ENCODE results near the gene ITGAE.

ITGAE gene

DNA sequence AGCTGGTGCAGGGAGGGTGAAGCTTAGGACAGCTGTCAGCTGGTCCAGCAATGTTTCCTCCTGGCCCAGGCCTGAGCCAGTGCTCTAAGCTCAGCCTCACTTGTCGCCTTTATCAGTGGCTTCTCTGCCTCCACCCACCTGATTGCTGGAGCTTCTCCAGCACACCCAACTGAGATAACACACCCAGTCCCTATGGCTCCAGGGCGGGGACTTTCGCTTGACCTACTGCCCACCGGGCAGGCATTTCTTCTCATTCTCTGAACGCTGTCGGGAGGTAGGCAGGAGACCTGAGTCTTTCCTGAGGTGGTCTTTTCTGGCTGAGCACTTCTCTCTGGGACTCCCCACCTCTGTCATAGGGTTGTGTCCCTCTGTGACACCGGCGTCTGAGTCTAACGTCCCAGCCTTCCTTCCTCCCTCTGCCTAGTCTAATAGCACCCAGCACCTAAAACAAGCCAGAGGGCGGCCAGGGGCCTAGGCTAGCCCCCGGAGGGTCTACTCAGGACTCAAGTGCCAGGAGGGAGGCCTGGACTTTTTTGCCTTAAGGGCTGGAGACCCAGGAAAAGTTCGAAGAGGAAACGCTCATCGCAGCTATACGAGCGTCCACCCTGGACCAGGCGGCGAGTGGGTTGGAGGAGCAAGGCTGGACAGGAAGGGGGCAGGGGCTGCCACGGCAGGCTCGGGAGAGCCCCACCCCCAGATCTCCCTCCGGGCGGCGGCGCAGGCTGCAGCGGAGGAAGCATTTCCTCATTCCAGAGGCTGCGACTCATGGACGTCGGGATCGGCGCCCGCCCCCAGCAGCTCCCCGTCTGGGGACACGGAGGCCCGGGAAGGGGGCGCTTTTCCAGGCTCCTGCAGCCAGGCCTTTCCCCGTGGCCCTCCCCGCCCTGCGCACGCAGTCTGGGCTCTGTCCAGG lies 133.4 kb downstream of the ITGAE start:
- DNase-seq (ENCODE audit: low read depth): peak; percentile 57

DNA sequence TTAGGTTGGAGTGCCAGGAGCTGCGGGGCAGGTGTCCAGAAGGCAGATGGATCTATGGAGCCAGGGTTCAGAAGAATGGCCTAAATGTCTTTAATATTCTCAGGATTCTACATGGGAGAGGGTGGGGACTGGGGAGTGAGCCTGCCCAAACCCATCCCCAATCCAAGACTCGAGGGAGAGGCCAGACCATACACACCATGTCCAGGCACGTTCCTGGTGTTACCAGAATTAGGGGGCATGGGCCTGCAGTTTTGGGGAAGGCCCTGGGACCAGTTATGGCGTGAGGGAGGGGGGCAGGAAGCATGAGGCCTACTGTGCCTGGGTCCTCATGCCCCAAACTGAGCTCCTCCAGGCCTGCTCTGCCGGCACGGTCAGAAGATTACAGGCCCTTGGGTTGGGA lies 134.5 kb downstream of the ITGAE start:
- DNase-seq (ENCODE audit: low read depth): no peak

DNA sequence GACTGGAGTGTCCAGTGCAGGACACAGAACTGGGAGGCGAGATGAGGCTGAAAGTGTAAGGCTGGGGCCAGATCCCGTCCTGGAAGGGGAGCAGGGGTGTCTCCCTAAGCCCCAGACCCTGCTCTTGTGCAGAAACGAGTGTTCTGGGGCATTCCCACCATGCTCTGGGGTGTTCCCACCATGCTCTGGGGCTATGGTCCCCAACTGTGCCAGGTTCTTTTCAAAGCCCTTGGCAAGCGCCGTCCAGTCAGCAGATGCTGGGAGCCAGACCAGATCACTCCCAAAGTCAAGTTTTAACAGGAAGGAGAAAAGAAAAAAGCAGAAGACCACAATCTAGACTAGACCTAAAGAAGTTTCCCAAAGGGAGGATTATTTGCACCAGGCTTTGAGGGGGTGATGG lies 135.2 kb downstream of the ITGAE start:
- DNase-seq (ENCODE audit: low read depth): no peak
